SKM-1 treated with dmso at 0.1 percent for 144 hours (cell line): ENCODE results near the gene HJURP.

Source experiments
- DNase-seq: peaks from one replicate; lab custom pipeline; 2025; ENCODE audit not compliant: unreplicated experiment; lab: John Stamatoyannopoulos, UW

The HJURP gene

DNA sequence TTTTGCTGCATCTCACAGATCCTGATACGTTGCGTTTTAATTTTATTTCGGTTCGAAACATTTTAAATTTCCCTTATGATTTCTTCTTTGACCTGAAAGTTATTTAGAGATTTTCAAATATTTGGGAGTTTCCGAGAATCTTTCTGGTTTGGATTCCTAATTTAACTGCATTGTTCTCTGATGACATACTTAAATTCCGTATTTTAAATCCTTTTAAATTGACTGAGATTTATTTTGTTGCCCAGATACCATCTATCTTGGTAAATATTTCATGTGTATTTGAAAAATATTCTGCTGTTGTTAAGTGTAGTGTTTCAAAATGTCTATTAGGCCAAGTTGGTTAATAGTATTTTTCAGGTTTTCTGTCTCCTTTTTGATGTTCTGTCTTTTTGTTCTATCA is 38.5 kb downstream of the HJURP start:
- DNase-seq, result no peak

DNA sequence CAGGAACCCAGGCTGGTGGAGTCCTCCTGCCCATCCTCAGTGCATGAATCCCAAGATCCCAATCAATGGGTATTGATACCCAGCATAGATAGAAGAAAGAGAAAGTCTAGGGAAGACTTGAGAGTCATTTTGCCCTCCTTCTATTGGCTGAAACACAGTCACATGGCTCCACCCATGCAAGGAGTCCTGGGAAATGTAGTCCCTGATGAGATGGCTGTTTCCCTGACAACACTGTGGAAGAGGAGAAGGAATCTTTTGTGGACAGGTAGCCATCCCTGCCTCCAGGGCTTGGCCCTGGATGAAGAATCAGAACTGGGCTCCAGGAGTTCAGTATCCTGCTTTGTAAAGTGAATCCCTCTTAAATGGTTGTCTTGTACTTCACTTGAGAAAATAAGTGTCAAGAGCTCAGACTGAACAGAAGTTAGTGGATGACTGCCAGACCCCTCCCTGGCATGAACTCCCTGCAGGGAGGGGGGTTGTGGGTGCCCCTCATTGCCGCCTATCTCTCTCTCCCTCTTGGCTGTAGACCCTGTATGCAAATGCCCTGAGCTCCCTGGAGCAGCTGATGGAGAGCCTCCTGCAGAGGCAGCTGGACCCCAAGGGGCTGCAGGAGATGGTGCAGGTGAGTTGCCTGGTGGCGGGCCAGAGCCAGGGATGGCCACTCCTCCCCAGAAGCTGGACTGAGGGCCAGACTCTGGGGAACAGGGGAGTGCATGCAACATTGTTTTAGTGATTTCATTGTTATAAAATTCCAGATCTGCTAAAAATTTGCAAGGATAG is 40.1 kb downstream of the HJURP start:
- no peak for DNase-seq

GRCh38 chr2:233813236-233814055 is 40.9 kb downstream of the HJURP start:
- DNase-seq, result no peak

- DNase-seq, result no peak
These were observed 42.6 kb downstream of the HJURP start for GRCh38 chr2:233811732-233812131.

- no peak for DNase-seq
These were observed 43.2 kb downstream of the HJURP start for GRCh38 chr2:233811087-233811486.

GRCh38 chr2:233810385-233810784 is 44.0 kb downstream of the HJURP start:
- no peak for DNase-seq

- no peak for DNase-seq
These were observed 46.1 kb downstream of the HJURP start for GRCh38 chr2:233807966-233808935.

GRCh38 chr2:233807215-233807865 is 47.0 kb downstream of the HJURP start:
- no peak for DNase-seq

- DNase-seq, result no peak
These were observed 50.3 kb downstream of the HJURP start for GRCh38 chr2:233803994-233804393.

GRCh38 chr2:233803292-233803911 is 50.9 kb downstream of the HJURP start:
- no peak for DNase-seq

DNA sequence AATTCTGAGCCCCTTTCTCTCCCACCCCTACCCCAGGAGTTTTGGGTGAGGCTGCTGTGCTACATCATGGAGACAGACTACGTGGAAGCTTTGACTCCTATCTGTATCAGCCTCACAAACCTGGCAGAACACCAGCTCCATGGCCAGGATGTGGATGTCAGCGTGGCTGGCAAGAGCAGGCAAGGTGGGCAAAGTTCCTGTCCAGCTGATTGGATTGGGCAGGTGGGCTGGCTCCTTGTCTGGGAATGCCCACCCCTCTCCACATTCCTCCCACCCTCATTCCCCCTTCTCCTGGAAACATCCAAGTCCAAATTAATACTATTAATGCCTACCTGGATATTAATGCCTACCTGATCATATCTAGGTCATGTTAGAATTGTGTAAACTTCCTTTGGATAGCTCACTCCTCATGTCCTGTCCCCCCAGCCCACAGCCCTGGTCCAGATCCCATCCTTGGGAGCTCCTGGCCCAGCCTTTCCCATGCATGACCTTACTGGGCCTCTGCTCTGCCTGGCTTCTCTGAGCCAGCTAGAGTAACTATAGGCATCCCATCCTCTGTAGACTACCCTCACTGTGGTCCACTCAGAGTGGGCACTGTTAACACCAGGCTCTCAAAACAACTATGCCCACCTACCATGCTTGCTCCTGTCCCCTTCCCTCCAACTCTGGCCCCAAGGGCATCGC is 52.1 kb downstream of the HJURP start:
- DNase-seq, result no peak

DNA sequence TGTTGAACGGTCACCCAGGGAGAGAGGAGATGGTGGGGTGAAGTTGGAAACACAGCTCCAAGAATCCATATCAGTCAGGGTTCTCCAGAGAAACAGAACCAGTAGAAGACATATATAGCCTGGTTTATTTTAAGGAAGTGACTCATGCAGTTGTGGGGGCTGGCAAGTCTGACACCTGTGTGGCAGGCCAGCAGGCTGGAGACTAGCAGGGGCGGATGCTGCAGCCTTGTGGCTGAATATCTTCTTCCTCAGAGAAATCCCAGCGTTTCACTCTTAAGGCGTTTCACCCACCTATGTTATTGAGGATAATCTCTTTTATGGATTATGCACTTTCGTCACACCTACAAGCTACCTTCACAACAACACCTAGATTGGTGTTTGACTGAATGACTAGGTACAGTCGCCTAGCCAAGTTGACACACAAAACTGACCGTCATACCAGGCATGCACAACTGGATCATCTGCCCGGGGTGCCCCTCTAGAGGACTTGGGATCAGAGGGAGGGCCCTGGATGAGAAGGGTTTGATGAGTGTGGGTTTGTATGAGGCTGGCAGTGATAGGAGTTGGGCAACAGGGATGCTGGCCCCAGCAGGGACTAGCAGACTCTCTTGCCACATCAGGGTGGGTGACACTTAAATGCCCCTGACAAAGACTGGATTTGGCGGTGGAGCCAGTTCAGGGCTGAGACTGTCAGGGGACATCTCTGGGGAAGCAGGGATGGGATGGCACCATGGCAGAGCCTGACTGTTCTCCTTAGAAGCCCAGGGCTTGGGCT is 52.8 kb downstream of the HJURP start:
- DNase-seq, result no peak

DNA sequence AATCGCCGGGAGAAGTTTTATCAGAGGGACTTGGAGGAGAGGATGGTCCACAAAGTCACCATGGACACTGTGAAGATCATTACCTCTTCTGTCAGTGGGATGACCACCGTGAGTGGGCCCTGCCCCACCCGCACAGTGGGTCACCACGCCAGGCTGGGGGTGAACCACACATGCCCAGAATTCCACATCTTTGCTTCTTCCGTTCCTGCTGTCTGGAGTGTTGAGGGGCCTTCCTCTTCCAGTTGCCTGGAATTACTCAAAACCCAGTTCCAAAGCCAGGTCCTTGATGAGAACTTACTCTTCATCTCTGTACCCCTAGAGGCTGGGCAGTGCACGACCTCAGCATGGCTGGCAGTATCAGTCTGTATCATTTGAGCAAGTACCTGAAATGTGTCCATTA is 54.1 kb downstream of the HJURP start:
- DNase-seq, result no peak

DNA sequence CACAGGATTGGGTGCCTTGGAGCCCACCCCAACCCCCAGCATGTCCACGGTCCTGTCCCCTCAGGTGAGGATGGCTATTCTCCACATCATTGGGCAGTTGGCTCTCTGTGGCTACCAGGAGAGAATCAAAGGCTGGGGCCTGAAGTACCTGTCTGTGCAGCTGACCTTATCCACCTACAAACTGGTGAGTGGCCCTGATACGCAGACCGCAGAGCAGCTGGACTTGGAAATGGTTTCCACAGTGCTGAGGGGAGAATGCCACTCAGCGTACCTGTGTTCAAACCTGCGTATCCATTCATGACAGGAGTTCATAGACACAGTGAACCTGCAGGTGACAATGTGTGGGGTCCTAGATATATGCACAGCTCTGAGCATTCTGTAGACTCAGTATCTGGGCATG is 54.6 kb downstream of the HJURP start:
- no peak for DNase-seq

GRCh38 chr2:233799087-233799665 is 55.2 kb downstream of the HJURP start:
- DNase-seq, result no peak

DNA sequence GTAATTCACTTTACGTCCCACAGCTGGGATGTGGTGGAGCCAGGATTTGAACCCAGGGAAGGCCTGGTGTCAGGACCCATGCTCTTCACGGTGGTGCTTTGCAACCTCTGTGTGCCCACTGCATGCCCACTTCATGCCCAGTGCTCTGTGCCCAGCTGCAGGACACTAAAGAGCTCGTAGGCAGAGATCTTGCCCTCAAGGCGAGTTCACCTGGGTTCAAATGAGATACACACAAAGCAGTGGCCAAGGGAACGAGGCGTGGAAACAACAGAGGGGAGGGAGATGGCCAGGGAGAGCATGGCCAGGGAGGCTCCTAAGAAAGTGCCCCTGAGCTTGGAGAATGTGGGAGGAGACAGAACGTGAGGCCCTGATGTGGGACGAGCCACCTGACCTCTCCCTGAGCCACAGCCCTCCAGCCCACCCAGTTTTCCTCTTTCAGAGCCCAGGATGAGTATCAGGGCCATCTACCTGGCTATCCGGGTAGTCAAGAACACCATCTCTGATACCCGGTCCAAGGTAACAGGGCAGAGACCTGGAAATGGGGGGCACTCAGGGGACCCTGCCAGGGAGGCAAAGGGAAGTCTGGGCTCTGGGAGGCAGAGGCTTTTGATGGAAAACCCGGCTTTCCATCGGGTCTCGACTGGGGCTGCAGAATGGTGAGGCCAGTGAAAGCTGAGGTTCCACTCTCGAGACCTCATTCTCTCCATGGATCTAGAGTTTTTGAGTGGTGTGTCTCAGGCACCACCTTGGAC is 55.8 kb downstream of the HJURP start:
- no peak for DNase-seq

GRCh38 chr2:233796254-233796653 is 58.1 kb downstream of the HJURP start:
- DNase-seq, result no peak

DNA sequence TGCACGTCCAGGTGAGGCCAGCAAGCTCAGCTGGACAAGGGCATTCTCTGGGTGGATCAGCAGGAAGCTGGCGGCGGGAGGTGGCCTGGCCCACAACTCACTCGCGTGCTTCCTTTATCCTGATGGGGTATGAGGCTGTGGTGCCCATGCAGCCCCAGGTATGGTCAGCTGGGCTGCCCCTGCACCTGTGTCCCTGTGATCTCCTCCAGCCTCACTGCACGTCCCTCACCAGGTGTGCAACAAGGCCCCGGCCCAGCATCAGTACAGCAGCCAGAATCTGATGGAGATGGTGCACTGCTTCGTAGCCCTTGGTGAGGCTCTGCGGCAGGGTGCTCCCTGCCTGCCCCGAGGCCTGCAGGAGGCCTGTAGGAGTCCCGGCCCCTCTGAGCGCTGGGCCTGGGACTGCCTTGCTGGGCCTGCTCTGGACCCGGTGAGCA is 58.6 kb downstream of the HJURP start:
- no peak for DNase-seq
